Right lobe of liver (tissue), 4 donors: ENCODE data around the gene GPS2.

Source experiments
- CTCF ChIP-seq, 4 donors: fragments of 200-600 bp in 3 of 4; fragments of 450-650 bp in 1 of 4; IDR thresholded peaks; one replicate each; pipeline versions ENCODE4 v1.5.1 to v1.8.0; 2016 to 2022; ENCODE audit warnings: antibody characterized with exemption in 4 of 4, mild to moderate bottlenecking in 2 of 4
- POLR2A ChIP-seq: fragments of 450-650 bp; IDR thresholded peaks from one replicate; pipeline ENCODE4 v1.6.1; 2017; ENCODE audit warnings: antibody characterized with exemption, mild to moderate bottlenecking
- donor health status: DM: no; HTN: no; CAD: no.
- donor health status: DM: no; HTN: no; CAD: no.
- donor health status: DM: no; HTN: yes; CAD: no.

- TF ChIP-seq CTCF (IDR thresholded peaks at IDR 0.05) = no peak
- no peak for TF ChIP-seq POLR2A
These were observed 48.2 kb upstream of the GPS2 start for GRCh38 chr17:7363311-7363710.
